ENCODE data around the gene STH.
"Not testable (repeated sequence)": the region's sequence is repeated elsewhere in the genome, so short reads cannot be mapped to it uniquely, and the experiment has no call there.

Gene STH

DNA sequence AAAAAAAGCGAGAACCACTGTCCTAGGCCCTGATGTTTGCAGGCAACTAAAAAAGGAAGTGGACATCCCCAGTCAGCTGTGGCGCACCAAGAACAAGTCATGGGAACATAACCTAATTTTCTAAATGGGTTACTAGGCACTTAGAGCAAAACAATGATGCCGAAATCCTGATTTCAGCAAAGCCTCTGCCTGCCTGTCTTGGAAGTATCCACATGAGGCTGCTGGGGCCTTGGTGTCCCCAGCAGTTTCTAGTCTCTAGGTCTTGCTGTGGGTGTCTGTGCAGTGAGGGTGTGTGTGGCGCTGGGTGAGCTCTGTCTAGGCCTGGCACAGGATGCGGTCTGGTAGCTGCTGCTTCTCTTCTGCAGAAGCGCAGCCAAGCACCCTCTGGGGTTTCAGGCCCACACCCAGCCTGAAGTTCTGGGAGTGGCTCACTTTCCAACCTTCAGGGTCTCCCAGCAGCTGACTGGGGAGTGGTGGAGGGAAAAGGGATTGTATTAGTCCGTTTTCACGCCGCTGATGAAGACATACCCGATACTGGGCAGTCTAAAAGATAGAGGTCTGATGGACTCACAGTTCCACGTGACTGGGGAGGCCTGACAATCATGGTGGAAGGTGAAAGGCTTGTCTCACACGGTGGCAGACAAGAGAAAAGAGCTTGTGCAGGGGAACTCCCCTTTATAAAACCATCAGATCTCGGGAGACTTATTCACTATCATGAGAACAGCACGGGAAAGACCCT, 21.1 kb downstream of the STH start:
- no peaks in the 10 kb centered on the region for H4K20me1 ChIP-seq (ENCODE audit: control insufficient read depth, insufficient read depth, low read depth, low read length)
- TF ChIP-seq EZH2phosphoT487 (IDR thresholded peaks at IDR 0.05; ENCODE audit: borderline replicate concordance, low read length) (no peak), CTCF (IDR thresholded peaks at IDR 0.05; ENCODE audit: low read depth, low read length, poor library complexity, severe bottlenecking) (no peak)
- H3K27me3 ChIP-seq (ENCODE audit: control insufficient read depth, low read length), result no peaks in the 10 kb centered on the region
- H3K4me1 ChIP-seq (ENCODE audit: control insufficient read depth, low read length), result no peaks in the 10 kb centered on the region
- no peaks in the 10 kb centered on the region for H3K9me3 ChIP-seq (ENCODE audit: control insufficient read depth, insufficient read depth, low read length)
- H3K79me2 ChIP-seq (ENCODE audit: control insufficient read depth, low read length), result no peaks in the 10 kb centered on the region
- H3K4me2 ChIP-seq (ENCODE audit: low read length), result no peak overlapping the region
- H3K36me3 ChIP-seq (ENCODE audit: control insufficient read depth, low read length), result no peaks in the 10 kb centered on the region
- H3F3A ChIP-seq (ENCODE audit: control insufficient read depth, insufficient read depth), result no peaks in the 10 kb centered on the region
- H3K9me2 ChIP-seq (replicated peaks; ENCODE audit: control insufficient read depth, low read length), result no peaks in the 10 kb centered on the region
- no peak overlapping the region for H3K27ac ChIP-seq (ENCODE audit: low read depth, low read length)
- no peak overlapping the region for H3K4me3 ChIP-seq (ENCODE audit: low read length)

- H3K27ac ChIP-seq (ENCODE audit: low read depth, low read length), result no peak overlapping the region
- TF ChIP-seq EZH2phosphoT487 (IDR thresholded peaks at IDR 0.05; ENCODE audit: borderline replicate concordance, low read length), result no peak
- no peak for TF ChIP-seq CTCF (IDR thresholded peaks at IDR 0.05; ENCODE audit: low read depth, low read length, poor library complexity, severe bottlenecking)
Measured at GRCh38 chr17:46020998-46021397, 21.9 kb downstream of the STH start.

DNA sequence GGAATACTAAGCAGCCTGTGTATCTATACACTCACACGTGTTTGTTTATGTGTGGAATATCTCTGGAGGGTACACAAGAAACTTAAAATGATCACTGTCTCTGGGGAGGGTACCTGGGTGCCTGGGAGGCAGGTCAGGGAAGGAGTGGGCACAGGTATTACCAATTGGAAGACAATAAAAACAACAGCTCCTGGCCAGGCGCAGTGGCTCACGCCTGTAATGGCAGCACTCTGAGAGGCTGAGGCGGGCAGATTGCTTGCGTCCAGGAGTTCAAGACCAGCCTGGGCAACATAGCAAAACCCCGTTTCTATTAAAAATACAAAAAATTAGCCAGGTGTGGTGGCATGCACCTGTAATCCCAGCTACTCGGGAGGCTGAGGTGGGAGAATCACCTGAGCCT, 24.3 kb downstream of the STH start:
- H3K9me2 ChIP-seq (replicated peaks; ENCODE audit: control insufficient read depth, low read length); H4K20me1 ChIP-seq (ENCODE audit: control insufficient read depth, insufficient read depth, low read depth, low read length); H3K4me2 ChIP-seq (ENCODE audit: low read length); H3K79me2 ChIP-seq (ENCODE audit: control insufficient read depth, low read length); H3K36me3 ChIP-seq (ENCODE audit: control insufficient read depth, low read length); H3K4me3 ChIP-seq (ENCODE audit: low read length); H3K9me3 ChIP-seq (ENCODE audit: control insufficient read depth, insufficient read depth, low read length); H3K27ac ChIP-seq (ENCODE audit: low read depth, low read length); H3F3A ChIP-seq (ENCODE audit: control insufficient read depth, insufficient read depth); H3K27me3 ChIP-seq (ENCODE audit: control insufficient read depth, low read length): not testable (repeated sequence)
- H3K4me1 ChIP-seq (ENCODE audit: control insufficient read depth, low read length), result peaks cover 11% of the 10 kb centered on the region; the same call in 1 of the 2 replicates

More at GRCh38 chr17:46020998-46021397, 21.9 kb downstream of the STH start:
- Histone ChIP-seq H3F3A (ENCODE audit: control insufficient read depth, insufficient read depth) (no peaks in the 10 kb centered on the region), H3K36me3 (ENCODE audit: control insufficient read depth, low read length) (no peaks in the 10 kb centered on the region), H3K4me3 (ENCODE audit: low read length) (no peak overlapping the region), H3K4me1 (ENCODE audit: control insufficient read depth, low read length) (peaks cover 1% of the 10 kb centered on the region; the same call in 1 of the 2 replicates), H3K79me2 (ENCODE audit: control insufficient read depth, low read length) (no peaks in the 10 kb centered on the region), H3K9me2 (replicated peaks; ENCODE audit: control insufficient read depth, low read length) (no peaks in the 10 kb centered on the region), H4K20me1 (ENCODE audit: control insufficient read depth, insufficient read depth, low read depth, low read length) (no peaks in the 10 kb centered on the region), H3K27me3 (ENCODE audit: control insufficient read depth, low read length) (no peaks in the 10 kb centered on the region), H3K4me2 (ENCODE audit: low read length) (no peak overlapping the region), H3K9me3 (ENCODE audit: control insufficient read depth, insufficient read depth, low read length) (no peaks in the 10 kb centered on the region)

- H3K4me3 ChIP-seq (ENCODE audit: low read length), result no peak overlapping the region
- H4K20me1 ChIP-seq (ENCODE audit: control insufficient read depth, insufficient read depth, low read depth, low read length), result no peaks in the 10 kb centered on the region
- peaks cover 12% of the 10 kb centered on the region; the same call in 1 of the 2 replicates for H3K36me3 ChIP-seq (ENCODE audit: control insufficient read depth, low read length)
- H3K4me2 ChIP-seq (ENCODE audit: low read length), result no peak overlapping the region
- no peaks in the 10 kb centered on the region for H3K27me3 ChIP-seq (ENCODE audit: control insufficient read depth, low read length)
- H3F3A ChIP-seq (ENCODE audit: control insufficient read depth, insufficient read depth), result no peaks in the 10 kb centered on the region
- TF ChIP-seq EZH2phosphoT487 (IDR thresholded peaks at IDR 0.05; ENCODE audit: borderline replicate concordance, low read length) (no peak), CTCF (IDR thresholded peaks at IDR 0.05; ENCODE audit: low read depth, low read length, poor library complexity, severe bottlenecking) (no peak)
- no peaks in the 10 kb centered on the region for H3K9me3 ChIP-seq (ENCODE audit: control insufficient read depth, insufficient read depth, low read length)
- H3K4me1 ChIP-seq (ENCODE audit: control insufficient read depth, low read length), result peaks cover 11% of the 10 kb centered on the region; the same call in 1 of the 2 replicates
- no peaks in the 10 kb centered on the region for H3K9me2 ChIP-seq (replicated peaks; ENCODE audit: control insufficient read depth, low read length)
- no peak overlapping the region for H3K27ac ChIP-seq (ENCODE audit: low read depth, low read length)
- H3K79me2 ChIP-seq (ENCODE audit: control insufficient read depth, low read length), result no peaks in the 10 kb centered on the region
Measured at GRCh38 chr17:46023783-46024388, 24.8 kb downstream of the STH start.
